Suprapubic skin (tissue), 4 donors: ENCODE data around the gene SIRPB2.

ENCODE experiments used
- CTCF ChIP-seq, 2 donors: fragments of 200-600 bp in 1 of 2; fragments of 450-650 bp in 1 of 2; sonication (generic) in 1 of 2; IDR thresholded peaks; one replicate each; pipeline ENCODE4 v1.5.1; 2016 to 2019; ENCODE audit warnings: antibody characterized with exemption in 2 of 2, mild to moderate bottlenecking in 1 of 2, moderate library complexity in 1 of 2
- EP300 ChIP-seq: sonication (generic); formaldehyde crosslinking; IDR thresholded peaks from one replicate; pipeline ENCODE4 v1.6.1; 2017; ENCODE audit warnings: antibody characterized with exemption
- POLR2A ChIP-seq, 2 donors: fragments of 450-650 bp; IDR thresholded peaks; one replicate each; pipeline ENCODE4 v1.6.1; 2017; ENCODE audit warnings: antibody characterized with exemption in 2 of 2, mild to moderate bottlenecking in 2 of 2, moderate library complexity in 2 of 2
- POLR2AphosphoS5 ChIP-seq, 3 donors: sonication (generic); formaldehyde crosslinking; IDR thresholded peaks; one replicate each; pipeline ENCODE4 v1.6.1; 2017; ENCODE audit warnings: antibody characterized with exemption in 3 of 3

- TF ChIP-seq POLR2AphosphoS5 (IDR thresholded peaks at IDR 0.05) (no peak), POLR2A (IDR thresholded peaks at IDR 0.05) (no peak), CTCF (IDR thresholded peaks at IDR 0.05) (no peak), EP300 (no peak)
Observed at GRCh38 chr20:1539816-1540419, 48.7 kb upstream of the SIRPB2 start.
